VCaP (cell line): ENCODE results near the gene ATG3.

ENCODE experiments used
- H3K27ac ChIP-seq: fragments of 450-650 bp; 2 replicates; pipeline ENCODE4 v1.5.1; 2017
- TF ChIP-seq, protein P1 (sequence below): fragments of 450-650 bp; conservative IDR thresholded peaks from 2 replicates; pipeline ENCODE4 v1.5.1; 2017; ENCODE audit warnings: mild to moderate bottlenecking, moderate library complexity

Gene ATG3

DNA sequence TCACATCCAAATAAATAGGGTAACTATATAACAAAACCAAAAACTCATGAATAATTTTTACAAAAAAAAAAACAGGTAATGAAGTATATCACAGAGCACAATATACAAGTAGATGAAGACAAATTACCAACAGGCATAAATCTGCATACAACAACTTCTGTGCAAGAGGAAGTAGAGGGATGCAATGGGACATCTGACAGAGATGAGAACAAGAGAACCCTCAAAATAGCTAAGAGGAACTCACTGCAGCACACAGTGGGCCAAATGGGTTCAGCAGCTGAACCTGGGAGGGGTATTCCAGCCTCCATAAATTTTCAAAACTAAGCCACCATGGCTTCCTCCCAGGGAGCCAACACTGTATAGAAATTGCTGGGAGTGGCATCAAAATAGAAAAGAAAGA, 52.9 kb downstream of the ATG3 start:
- no peak overlapping the region for H3K27ac ChIP-seq
- TF ChIP-seq, protein P1, sequence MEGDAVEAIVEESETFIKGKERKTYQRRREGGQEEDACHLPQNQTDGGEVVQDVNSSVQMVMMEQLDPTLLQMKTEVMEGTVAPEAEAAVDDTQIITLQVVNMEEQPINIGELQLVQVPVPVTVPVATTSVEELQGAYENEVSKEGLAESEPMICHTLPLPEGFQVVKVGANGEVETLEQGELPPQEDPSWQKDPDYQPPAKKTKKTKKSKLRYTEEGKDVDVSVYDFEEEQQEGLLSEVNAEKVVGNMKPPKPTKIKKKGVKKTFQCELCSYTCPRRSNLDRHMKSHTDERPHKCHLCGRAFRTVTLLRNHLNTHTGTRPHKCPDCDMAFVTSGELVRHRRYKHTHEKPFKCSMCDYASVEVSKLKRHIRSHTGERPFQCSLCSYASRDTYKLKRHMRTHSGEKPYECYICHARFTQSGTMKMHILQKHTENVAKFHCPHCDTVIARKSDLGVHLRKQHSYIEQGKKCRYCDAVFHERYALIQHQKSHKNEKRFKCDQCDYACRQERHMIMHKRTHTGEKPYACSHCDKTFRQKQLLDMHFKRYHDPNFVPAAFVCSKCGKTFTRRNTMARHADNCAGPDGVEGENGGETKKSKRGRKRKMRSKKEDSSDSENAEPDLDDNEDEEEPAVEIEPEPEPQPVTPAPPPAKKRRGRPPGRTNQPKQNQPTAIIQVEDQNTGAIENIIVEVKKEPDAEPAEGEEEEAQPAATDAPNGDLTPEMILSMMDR, result no peak

DNA sequence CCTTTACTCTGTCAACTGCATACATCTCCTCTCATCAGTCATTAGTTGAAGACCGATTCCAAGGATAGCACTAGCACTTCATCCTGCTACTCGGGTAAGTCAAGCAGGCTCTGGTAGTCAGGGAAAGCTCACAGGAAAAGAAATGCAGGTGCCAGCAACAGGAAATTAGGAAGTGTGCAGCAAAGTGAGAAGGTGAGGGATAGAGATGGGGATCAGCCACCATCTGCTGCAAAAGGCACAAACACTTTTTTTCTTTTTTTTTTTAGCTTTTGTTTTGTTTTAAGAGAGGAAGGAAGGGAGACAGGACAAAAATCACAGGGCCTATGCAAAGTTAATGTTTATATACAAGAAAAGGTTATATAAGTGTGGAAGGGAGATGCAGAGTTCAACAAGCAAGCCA, 53.5 kb downstream of the ATG3 start:
- TF ChIP-seq, protein P1, result no peak
- H3K27ac ChIP-seq, result no peak overlapping the region

DNA sequence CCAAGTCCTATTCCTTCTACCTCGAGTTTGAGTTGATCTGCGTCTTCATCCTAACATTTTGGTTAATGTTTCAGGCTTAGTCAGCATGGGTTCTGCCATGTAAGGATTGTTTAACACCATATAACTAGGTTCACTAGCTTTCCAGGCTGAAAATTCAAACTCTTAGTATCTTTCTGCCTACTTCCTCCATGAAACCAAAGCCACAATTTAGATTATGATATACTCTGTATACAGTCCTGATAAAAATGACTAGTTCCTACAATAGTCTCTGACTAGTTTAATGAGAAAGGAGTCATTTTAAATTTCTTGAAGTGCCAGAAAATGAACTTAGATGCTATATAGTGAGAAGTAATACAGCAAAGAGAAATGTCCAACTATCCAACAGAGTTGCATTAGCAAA, 55.9 kb downstream of the ATG3 start:
- H3K27ac ChIP-seq, result no peak overlapping the region
- TF ChIP-seq, protein P1, result no peak

DNA sequence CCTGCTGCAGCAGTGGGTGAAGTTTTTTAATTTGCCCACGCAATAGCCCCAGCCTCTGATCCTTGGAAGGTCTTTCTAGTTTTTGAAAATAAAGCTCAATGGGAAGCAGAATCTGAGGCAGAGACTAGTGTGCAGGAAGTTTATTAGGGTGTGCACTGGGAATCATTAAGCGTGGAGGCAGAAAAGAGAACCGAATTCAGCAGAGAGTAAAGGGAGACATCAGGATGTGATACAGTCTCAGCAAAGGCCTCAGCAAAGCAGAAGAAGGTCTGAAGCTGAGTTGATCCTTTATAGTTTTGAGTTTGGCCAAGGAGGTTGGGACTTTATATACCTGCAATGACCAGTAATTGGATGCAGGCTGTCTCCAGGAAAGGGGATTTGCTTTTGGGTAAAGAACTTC, 57.6 kb downstream of the ATG3 start:
- TF ChIP-seq, protein P1, result no peak
- no peak overlapping the region for H3K27ac ChIP-seq

DNA sequence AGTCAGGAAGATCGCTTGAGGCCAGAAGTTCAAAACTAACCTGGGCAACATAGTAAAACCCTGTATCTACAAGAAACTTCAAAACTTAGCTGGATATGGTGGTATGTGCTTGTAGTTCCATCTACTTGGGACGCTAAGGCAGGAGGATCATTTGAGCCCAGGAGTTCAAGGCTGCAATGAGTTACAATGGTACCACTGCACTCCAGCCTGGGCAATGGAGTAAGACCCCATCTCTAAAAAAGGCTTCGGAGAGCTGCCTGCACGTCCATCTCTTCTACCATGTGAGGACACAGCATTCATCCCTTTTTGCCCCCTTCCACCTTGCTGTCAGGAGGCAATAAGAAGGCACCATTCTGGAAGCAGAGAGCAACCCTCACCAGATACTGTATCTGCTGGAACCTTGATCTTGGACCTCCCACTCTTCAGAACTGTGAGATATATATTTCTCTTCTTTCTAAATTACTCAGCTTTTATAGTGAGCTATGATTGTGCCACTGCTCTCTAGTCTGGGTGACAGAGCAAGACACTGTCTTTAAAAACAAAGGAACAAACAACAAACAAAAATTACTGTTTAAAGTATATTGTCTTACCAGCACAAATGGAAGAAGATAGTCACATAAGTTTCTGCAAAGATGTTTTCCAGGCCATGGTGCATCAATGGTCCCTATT, 58.3 kb downstream of the ATG3 start:
- TF ChIP-seq, protein P1, result no peak

DNA sequence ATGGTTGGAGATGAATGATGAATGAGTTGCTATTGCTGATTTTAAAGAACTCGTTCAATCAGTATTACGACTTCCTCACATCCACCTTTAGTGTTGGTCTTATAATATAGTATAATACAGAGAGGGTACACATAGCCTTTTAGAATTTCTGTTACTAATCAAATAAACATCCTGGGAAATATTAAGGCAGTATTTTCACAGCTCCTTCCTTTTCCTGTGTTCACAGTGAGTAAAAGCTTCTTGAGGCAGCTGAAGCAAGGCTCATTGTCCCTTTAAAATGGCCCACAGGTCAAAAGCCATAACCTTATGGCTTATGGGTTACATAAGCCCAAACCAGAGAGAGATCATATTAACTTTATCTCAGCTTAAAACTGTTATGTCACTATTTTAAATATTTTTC, 61.1 kb downstream of the ATG3 start:
- TF ChIP-seq, protein P1, result no peak

More for the DNA sequence above, 58.3 kb downstream of the ATG3 start:
- H3K27ac ChIP-seq, result no peak overlapping the region

DNA sequence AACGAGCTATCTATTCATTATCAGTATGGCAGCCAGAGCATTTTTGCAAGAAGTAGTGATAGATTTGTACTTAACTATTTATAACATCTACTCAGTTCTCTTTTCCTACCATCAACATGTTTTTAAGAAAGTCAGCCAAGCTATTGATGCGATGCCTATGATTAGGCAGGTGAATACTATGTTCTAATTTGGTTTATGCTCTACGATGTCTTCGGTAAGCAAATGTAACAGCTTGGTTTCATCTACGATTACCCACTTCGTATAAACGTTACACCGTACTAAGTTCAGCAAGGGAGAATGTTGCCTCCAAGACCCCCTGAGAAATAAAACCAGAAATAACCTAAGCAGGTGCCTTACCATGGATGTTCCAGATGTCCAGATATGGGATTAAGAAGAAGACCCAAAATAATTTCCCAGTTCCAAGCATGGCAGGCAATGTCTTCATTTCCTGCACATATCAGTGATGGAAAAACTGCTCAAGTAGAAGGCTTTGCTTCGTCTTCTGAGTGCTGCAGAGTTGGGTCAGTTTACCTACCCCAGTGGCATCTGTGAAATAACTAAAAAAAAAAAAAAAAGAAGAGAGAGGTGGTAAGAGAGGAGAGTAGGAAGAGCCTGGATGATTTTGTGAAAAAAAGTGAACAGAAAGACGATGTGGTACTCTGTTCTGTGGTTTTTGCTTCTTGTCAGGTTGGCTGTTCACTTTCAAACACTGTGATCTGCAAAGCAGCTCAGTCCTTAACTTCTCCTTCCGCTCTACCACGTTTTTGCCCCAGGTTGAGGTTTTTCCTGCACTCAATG, 62.6 kb downstream of the ATG3 start, which contains the start of gene BTLA:
BTLA (minus strand) TSS at position 559 of the 798 bp plus-strand sequence; CDS start at position 445, 114 bp downstream.
- no peak within 1 kb of the TSS for H3K27ac ChIP-seq
- TF ChIP-seq, protein P1, result no peak

More for the DNA sequence above, 61.1 kb downstream of the ATG3 start:
- no peak overlapping the region for H3K27ac ChIP-seq
